Activated B cell treated with CpG ODN at 0.5 μM for 24 hours (primary cell): Measurements from ENCODE around the gene ZBTB46. TPM values are rescaled to one million over a fixed set of nuclear protein-coding genes. Genes with fewer than 3 reads are reported as not detected.
A peak's percentile ranks its signal among the peaks of the same experiment; 100 is the strongest.

Experiments used
- ATAC-seq: fragments of 200-7000 bp; cut with Tn5 transposase; one replicate; pipeline ENCODE4 v1.10.0; 2021; ENCODE audit warnings: low read depth, mild to moderate bottlenecking, moderate library complexity
- CTCF ChIA-PET: fragments of 350-600 bp; sonication (Branson Sonifier 250); formaldehyde crosslinking; loops from one replicate; lab custom pipeline; 2021; ENCODE audit warnings: antibody characterized with exemption; lab: Charles Lee
- POLR2A ChIA-PET: fragments of 350-600 bp; sonication (Branson Sonifier 250); formaldehyde crosslinking; loops from one replicate; lab custom pipeline; 2021; ENCODE audit warnings: antibody characterized with exemption; lab: Charles Lee
- DNase-seq: peaks from one replicate; pipeline ENCODE4 v3.0.0; 2022
- H3K27ac Mint-ChIP-seq: one replicate; pipeline ENCODE4 v1.8.0; 2020; ENCODE audit warnings: mixed read lengths
- H3K27me3 Mint-ChIP-seq: one replicate; pipeline ENCODE4 v1.8.0; 2021; ENCODE audit warnings: mixed read lengths
- H3K36me3 Mint-ChIP-seq: one replicate; pipeline ENCODE4 v1.8.0; 2021; ENCODE audit warnings: low read depth, mixed read lengths
- H3K4me1 Mint-ChIP-seq: one replicate; pipeline ENCODE4 v1.8.0; 2021; ENCODE audit warnings: mixed read lengths
- H3K4me3 Mint-ChIP-seq: one replicate; pipeline ENCODE4 v1.8.0; 2020; ENCODE audit warnings: mild to moderate bottlenecking, mixed read lengths
- H3K9me3 Mint-ChIP-seq: one replicate; pipeline ENCODE4 v1.8.0; 2020; ENCODE audit warnings: mixed read lengths
- CTCF ChIP-seq: fragments of 200-600 bp; IDR thresholded peaks from one replicate; pipeline ENCODE4 v1.8.0; 2022; ENCODE audit warnings: antibody characterized with exemption, mild to moderate bottlenecking
- intact Hi-C: fragments of 100-400 bp; cut with micrococcal nuclease; formaldehyde crosslinking; loops from one replicate; pipeline ENCODE4 v1.15.1; 2024
- total RNA-seq: library from RNA; stranded (reverse); gene quantifications from 2 replicates; pipeline ENCODE4 v1.2.3, GENCODE V29; 2022

ZBTB46 gene
- total RNA-seq, 1 donor from 2014 or later = 0.49 TPM

GRCh38 chr20:63740070-63740626 lies 90.9 kb downstream of the ZBTB46 start:
- CTCF ChIA-PET = no interaction called here
- no peak for TF ChIP-seq CTCF
- H3K36me3 Mint-ChIP-seq = peaks cover 9% of the 10 kb centered on the region
- DNase-seq (peak; percentile 53), ATAC-seq (peak; percentile 1)
- intact Hi-C loops = no loop called here
- H3K4me3 Mint-ChIP-seq = peak overlapping the region; percentile 48
- H3K9me3 Mint-ChIP-seq = no peaks in the 10 kb centered on the region
- H3K4me1 Mint-ChIP-seq = peaks cover 28% of the 10 kb centered on the region
- no peak overlapping the region for H3K27ac Mint-ChIP-seq
- no peaks in the 10 kb centered on the region for H3K27me3 Mint-ChIP-seq
- POLR2A ChIA-PET = interaction anchor here (0.5 to 1.8 kb wide), 3 partner anchors 32 to 220 kb away, joined by 3 to 7 read pairs (median 4); partner anchors contain the start of genes ARFRP1, PPDPF and ZGPAT

GRCh38 chr20:63739130-63740069 lies 91.7 kb downstream of the ZBTB46 start, which contains the start of gene SLC2A4RG:
TSS of gene SLC2A4RG (plus strand) at chr20:63739776. CDS start at chr20:63739913, 137 bp downstream.
- POLR2A ChIA-PET = interaction anchor here (0.6 to 1.8 kb wide), 10 partner anchors 31 to 218 kb away, joined by 3 to 14 read pairs (median 3); partner anchors contain the start of genes ARFRP1, GMEB2, HELZ2 and PPDPF
- Mint-ChIP-seq H3K27ac (no peak within 1 kb of the TSS), H3K27me3 (no peaks in the 10 kb centered on the region), H3K9me3 (no peaks in the 10 kb centered on the region), H3K36me3 (peaks cover 14% of the 10 kb centered on the region), H3K4me1 (peaks cover 28% of the 10 kb centered on the region), H3K4me3 (peak within 1 kb of the TSS; percentile 48)
- intact Hi-C loops = loop anchor here (1.0 to 10.0 kb wide), 7 partner anchors 33 to 202 kb away; partner anchors contain the start of genes ARFRP1, FNDC11, GMEB2 and PTK6
- no peak for TF ChIP-seq CTCF
- CTCF ChIA-PET = interaction anchor here (1.0 kb wide), 1 partner anchor 125 kb away, joined by 4 read pairs; the partner anchor contains the start of gene TPD52L2
- ATAC-seq (peak; percentile 65), DNase-seq (peak; percentile 73)

- ChIA-PET CTCF (interaction anchor here (1.0 kb wide), 1 partner anchor 126 kb away, joined by 4 read pairs; the partner anchor contains the start of gene TPD52L2), POLR2A (interaction anchor here (0.6 to 1.8 kb wide), 10 partner anchors 31 to 218 kb away, joined by 3 to 14 read pairs (median 3); partner anchors contain the start of genes ARFRP1, GMEB2, HELZ2 and PPDPF)
- intact Hi-C loops = loop anchor here (1.0 to 10.0 kb wide), 7 partner anchors 32 to 201 kb away; partner anchors contain the start of genes ARFRP1, FNDC11, GMEB2 and PTK6
- H3K4me3 Mint-ChIP-seq = peak overlapping the region; percentile 44
- H3K27ac Mint-ChIP-seq = no peak overlapping the region
- H3K27me3 Mint-ChIP-seq = no peaks in the 10 kb centered on the region
- peaks cover 19% of the 10 kb centered on the region for H3K36me3 Mint-ChIP-seq
- ATAC-seq (no peak), DNase-seq (no peak)
- H3K4me1 Mint-ChIP-seq = peaks cover 30% of the 10 kb centered on the region
- no peaks in the 10 kb centered on the region for H3K9me3 Mint-ChIP-seq
- TF ChIP-seq CTCF = no peak
These were observed 92.4 kb downstream of the ZBTB46 start for GRCh38 chr20:63738687-63739129.

GRCh38 chr20:63737945-63738686 lies 92.9 kb downstream of the ZBTB46 start:
- TF ChIP-seq CTCF = no peak
- Mint-ChIP-seq H3K4me1 (peaks cover 30% of the 10 kb centered on the region), H3K36me3 (peaks cover 23% of the 10 kb centered on the region), H3K27ac (no peak overlapping the region), H3K9me3 (no peaks in the 10 kb centered on the region), H3K4me3 (peak overlapping the region; percentile 44), H3K27me3 (no peaks in the 10 kb centered on the region)
- CTCF ChIA-PET = interaction anchor here (1.2 kb wide), 1 partner anchor 96 kb away, joined by 3 read pairs; no protein-coding TSS in a partner anchor
- POLR2A ChIA-PET = interaction anchor here (0.8 to 3.0 kb wide), 8 partner anchors 30 to 217 kb away, joined by 3 to 36 read pairs (median 5); partner anchors contain the start of genes ARFRP1, HELZ2, PPDPF and TPD52L2
- DNase-seq (peak; percentile 47), ATAC-seq (peak; percentile 14)
- intact Hi-C loops = loop anchor here (1.0 to 10.0 kb wide), 7 partner anchors 31 to 201 kb away; partner anchors contain the start of genes ARFRP1, FNDC11, GMEB2 and PTK6
